ENCODE results near the gene FOS.

FOS gene

GRCh38 chr14:75250800-75251199, 27.8 kb upstream of the FOS start:
- no peak for DNase-seq (ENCODE audit: low spot score)

- no peak for DNase-seq (ENCODE audit: low spot score)
Observed at GRCh38 chr14:75252254-75252837, 26.3 kb upstream of the FOS start.

GRCh38 chr14:75254381-75254822, 24.2 kb upstream of the FOS start:
- DNase-seq (ENCODE audit: low spot score): no peak

GRCh38 chr14:75254901-75255584, 23.6 kb upstream of the FOS start:
- no peak for DNase-seq (ENCODE audit: low spot score)

- no peak for DNase-seq (ENCODE audit: low spot score)
Observed at GRCh38 chr14:75258079-75258802, 20.4 kb upstream of the FOS start.

GRCh38 chr14:75258803-75259509, 19.7 kb upstream of the FOS start:
- peak; percentile 81 for DNase-seq (ENCODE audit: low spot score)

GRCh38 chr14:75259510-75259855, 19.1 kb upstream of the FOS start:
- no peak for DNase-seq (ENCODE audit: low spot score)

- no peak for DNase-seq (ENCODE audit: low spot score)
Observed at GRCh38 chr14:75260025-75260763, 18.4 kb upstream of the FOS start.

- DNase-seq (ENCODE audit: low spot score): no peak
Observed at GRCh38 chr14:75261820-75262219, 16.8 kb upstream of the FOS start.

GRCh38 chr14:75262641-75263040, 16.0 kb upstream of the FOS start:
- DNase-seq (ENCODE audit: low spot score): no peak

GRCh38 chr14:75264036-75264435, 14.6 kb upstream of the FOS start:
- no peak for DNase-seq (ENCODE audit: low spot score)

- no peak for DNase-seq (ENCODE audit: low spot score)
Observed at GRCh38 chr14:75267141-75267721, 11.4 kb upstream of the FOS start.

GRCh38 chr14:75268633-75269550, 9.7 kb upstream of the FOS start:
- DNase-seq (ENCODE audit: low spot score): no peak

GRCh38 chr14:75271514-75271913, 7.1 kb upstream of the FOS start:
- DNase-seq (ENCODE audit: low spot score): no peak

- no peak for DNase-seq (ENCODE audit: low spot score)
Observed at GRCh38 chr14:75273272-75274049, 5.2 kb upstream of the FOS start.

GRCh38 chr14:75274050-75274898, 4.4 kb upstream of the FOS start:
- DNase-seq (ENCODE audit: low spot score): no peak

GRCh38 chr14:75274899-75275569, 3.6 kb upstream of the FOS start:
- no peak for DNase-seq (ENCODE audit: low spot score)

GRCh38 chr14:75275598-75275997, 3.0 kb upstream of the FOS start:
- DNase-seq (ENCODE audit: low spot score): no peak
